OCI-M2 (cell line): ENCODE data around the gene TES.

Experiments
- DNase-seq: peaks from one replicate; lab custom pipeline; 2025; ENCODE audit not compliant: unreplicated experiment; lab: John Stamatoyannopoulos, UW

The TES gene

GRCh38 chr7:116193329-116194087 lies 16.8 kb upstream of the TES start:
- DNase-seq = no peak

- DNase-seq = no peak
Observed at GRCh38 chr7:116194115-116194514, 16.2 kb upstream of the TES start.

DNA sequence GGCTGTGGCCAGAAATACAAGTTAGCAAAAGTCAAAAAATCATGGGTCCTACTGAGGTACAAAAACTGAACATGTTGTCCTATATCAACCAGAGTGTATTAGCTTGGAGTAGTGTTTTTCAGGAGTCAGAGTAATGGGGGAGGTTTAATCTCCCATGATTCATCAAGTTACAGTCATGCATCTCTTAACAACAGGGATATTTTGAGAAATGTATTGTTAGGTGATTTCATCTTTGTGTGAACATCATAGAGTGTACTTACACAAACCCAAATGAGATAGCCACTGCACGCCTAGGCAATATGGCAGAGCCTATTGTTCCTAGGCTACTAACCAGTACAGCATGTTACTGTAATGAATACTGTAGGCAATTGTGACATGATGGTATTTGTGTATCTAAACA lies 14.9 kb upstream of the TES start:
- DNase-seq = no peak

GRCh38 chr7:116196947-116197346 lies 13.4 kb upstream of the TES start:
- no peak for DNase-seq

GRCh38 chr7:116197360-116197759 lies 13.0 kb upstream of the TES start:
- no peak for DNase-seq

DNA sequence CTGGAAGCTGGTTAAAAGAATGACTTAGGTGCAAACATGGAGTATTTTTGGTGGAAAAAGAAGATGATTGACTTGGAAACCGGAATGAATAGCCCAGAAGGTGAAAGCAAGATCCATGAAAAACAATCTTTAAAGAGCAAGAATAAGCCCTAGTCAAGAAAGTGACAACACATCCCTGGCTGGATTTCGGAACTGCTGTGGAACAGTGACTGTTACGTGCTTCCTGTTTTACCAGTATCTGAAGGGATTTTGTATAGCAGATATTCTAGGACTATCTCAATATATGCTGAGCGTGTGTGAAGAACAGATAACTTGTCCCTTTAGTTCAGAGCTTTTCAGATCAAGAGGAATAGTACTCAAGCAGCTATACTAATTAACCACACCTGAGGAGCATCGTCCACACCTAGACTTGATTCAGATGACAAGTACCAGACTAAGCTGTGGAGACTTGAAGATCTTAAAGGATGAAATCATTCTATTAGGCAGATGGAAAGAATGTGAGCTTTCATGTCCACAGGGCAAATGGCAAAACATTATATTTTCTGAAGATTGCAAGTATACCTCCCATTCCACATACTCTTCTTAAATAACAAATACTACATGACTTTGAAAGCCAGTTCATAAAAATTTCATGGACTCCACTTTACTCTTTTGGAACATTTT lies 11.5 kb upstream of the TES start:
- DNase-seq = no peak

GRCh38 chr7:116200963-116201362 lies 9.4 kb upstream of the TES start:
- no peak for DNase-seq

DNA sequence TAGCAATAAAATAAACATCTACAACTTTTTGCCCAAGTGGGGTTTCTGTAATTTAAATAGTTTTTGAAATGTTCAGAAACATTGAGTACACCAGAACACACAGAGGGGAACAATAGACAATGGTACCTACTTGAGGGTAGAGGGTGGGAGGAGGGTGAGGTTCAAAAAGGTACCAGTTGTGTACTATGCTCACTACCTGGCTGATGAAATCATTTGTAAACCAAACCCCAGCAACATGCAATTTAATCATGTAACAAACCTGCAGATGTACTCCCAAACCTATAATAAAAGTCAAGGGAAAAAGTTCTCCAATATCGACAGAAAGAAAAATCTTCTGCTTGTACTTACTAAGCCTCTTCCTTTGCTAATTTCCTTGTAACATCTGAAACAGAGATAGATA lies 4.2 kb upstream of the TES start:
- no peak for DNase-seq

DNA sequence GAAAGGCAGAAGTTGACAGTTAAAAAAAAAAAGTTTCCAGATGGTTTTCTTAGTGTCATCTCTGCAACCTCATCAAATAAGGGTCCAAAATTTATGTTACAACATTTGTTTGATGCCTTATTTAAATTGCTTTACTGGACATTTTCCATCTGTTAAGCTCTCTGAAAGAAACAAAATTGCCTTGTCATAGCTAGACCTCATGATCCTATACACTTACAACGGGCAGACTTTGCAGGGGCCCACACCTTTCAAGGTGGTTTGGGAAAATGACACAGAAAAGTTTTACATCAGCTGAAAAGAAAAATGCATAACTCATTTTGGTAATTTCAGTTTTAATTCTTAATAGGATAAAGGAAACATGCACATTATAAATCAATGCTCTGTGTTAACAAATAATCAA lies 1.4 kb upstream of the TES start:
- no peak for DNase-seq

DNA sequence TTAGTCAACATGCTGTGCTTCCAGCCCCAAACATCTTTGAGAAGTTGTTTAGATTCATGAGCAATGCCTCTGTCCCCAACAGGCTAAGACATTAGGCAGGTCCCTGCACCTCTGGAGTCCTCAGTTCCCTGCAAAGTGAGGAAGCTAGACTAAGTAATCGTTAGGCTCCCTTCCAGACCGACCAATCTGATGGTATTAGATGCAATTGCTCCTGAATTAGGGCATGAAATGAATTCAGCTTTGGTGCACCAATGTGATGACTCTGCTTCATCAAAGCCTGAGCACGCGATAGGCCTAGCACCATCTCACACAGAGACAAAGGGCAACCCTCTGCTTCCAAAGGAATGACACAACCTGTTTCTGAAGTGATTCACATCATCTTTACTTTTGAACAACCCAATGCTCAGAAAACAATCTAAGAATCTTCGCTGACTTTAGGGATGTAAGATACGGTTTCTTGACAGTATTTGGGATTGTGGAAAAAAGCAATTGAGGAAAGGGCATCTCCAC lies 723 bp upstream of the TES start:
- no peak for DNase-seq

DNA sequence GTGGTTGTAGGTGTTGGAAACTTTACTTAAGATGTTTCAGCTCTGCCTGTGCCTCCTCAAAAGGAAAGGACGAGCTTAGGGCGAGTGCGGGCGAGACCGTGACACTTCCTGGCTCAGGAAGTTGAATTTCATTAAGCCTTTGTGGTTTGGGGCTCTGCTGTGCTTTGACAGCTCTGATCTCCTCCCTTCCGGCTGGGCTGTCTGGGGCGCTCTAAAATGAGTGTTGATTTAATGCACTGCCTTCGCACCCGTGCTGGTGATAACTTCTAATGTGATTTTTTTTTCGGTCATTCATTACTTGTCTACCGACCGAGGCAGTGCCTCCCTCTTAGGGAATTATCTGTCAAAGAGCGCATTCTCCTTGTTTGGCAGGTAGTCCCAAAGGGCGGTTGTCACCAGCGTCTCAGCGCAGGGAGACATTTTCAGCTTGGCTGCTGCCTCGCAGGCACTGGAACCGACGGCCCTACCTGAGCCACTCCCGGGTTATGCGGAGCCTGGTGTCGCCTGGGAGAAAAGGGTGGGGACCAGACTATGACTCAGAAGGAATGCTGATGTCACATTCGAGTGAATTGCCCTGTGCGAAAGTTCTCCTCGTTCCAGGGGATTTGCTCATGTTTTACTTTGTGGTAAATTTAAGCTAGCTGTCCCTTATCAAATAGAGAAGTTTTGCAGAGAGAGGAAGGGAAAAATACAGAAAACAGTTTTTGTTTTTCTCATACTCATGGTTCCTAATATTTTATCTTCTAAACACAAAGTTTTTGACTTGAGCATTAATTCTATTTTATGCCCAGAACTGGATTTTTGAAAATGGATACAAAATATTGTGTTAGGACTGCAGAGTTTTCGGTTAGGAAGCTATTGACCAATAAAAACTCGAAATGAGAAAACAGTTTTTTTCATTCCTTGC lies 920 bp downstream of the TES start:
- DNase-seq = peak; percentile 76

- DNase-seq = no peak
Observed at GRCh38 chr7:116211913-116212596, 1.7 kb downstream of the TES start.

DNA sequence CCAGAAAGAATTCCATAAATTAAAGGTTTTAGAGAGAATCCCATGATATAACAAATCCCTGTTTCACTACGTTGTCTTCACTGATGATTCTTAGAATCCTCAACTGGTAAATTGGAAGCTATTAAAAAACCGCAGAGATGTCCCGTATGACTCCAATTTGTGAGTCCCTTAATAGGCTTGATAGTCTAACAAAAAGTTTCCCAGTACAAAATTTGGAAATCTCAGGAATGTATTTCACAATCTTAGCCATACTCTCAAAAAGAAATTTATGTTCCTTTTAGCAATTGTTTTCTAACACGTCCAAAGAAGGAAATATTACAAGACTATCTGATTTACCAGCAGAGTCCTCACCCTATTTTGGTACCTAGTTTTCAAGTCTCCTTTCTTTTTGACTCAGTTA lies 2.5 kb downstream of the TES start:
- DNase-seq = no peak

GRCh38 chr7:116213361-116214130 lies 3.2 kb downstream of the TES start:
- DNase-seq = no peak

DNA sequence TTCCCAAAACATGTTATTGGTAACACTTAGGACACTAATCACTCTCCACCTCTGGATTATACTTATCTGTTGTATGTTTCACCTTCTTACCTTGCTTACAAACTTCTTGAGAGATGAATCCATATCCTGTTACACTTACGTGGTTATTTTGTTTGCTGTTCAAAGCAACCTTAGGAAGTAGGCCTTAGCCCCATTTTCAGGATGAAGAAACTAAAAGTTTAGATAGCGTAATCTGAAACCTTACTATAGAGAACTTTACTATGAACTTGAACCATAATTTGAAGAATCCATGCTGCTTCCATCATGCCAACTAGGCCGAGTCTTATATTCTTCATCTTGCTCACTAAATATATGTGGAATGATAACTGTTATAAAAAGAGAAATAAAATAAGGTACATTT lies 4.6 kb downstream of the TES start:
- no peak for DNase-seq

GRCh38 chr7:116215551-116215950 lies 5.2 kb downstream of the TES start:
- DNase-seq = no peak

- DNase-seq = no peak
Observed at GRCh38 chr7:116216956-116217571, 6.7 kb downstream of the TES start.

- peak; percentile 53 for DNase-seq
Observed at GRCh38 chr7:116218051-116218645, 7.8 kb downstream of the TES start.

DNA sequence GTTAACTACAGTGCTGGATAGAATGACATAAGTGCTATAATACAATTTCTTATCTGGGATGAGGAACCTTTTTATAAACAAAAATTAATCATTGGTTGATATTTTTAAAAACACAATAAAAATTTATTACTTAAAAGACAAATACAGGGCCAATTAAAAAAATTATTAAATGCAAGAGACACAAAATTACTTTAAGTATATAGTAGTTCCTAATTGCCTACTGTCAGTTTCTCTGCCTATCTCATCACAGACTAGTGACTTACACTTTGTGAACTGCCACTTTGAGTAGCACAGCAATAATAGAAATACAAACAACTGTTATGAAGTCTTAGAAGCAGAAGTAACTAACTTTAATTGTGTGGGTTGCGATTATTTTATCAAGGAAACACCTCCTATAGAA lies 8.4 kb downstream of the TES start:
- no peak for DNase-seq
